ENCODE results near the gene STRA6.

Gene STRA6

DNA sequence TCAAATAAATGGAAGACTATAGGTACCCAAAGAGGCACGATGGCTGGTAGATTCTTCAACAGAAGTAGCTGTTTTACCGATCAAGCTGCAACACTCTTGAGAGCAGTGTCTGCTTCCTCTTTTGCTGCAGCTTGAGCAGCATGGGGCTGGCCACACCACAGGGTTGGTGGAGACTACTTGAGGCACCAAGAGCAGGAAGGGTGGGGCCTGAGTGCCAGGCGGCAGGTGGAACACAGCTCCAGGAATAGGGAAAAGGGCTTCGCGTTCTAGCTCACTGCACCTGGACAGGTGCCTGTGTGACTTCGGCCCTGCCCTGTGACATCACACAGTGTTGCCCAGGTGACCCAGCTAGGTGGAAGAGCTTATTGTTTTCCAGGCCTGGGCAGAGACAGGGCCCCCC, 33.4 kb upstream of the STRA6 start, which contains the start of gene CCDC33:
CCDC33 (plus strand) TSS at position 365 of the 400 bp plus-strand sequence. CDS start 394 bp downstream, outside the sequence.
- no peaks in the 10 kb centered on the region for H3K27me3 ChIP-seq (ENCODE audit: low read depth)
- no peak for DNase-seq (ENCODE audit: low spot score in 2 of 2)
- no peaks in the 10 kb centered on the region for H3K36me3 ChIP-seq (replicated peaks)
- no peak within 1 kb of the TSS for H3K4me3 ChIP-seq
- in situ Hi-C loops (cut with MboI; ENCODE audit: low sequenced_read_pairs): no loop called here
- peaks cover 16% of the 10 kb centered on the region for H3K4me1 ChIP-seq
- no peaks in the 10 kb centered on the region for H3K9me3 ChIP-seq

- Histone ChIP-seq H3K36me3 (replicated peaks) (no peaks in the 10 kb centered on the region), H3K4me1 (peaks cover 5% of the 10 kb centered on the region), H3K4me3 (no peak overlapping the region), H3K9me3 (no peaks in the 10 kb centered on the region), H3K27me3 (ENCODE audit: low read depth) (no peaks in the 10 kb centered on the region)
- DNase-seq (ENCODE audit: low spot score in 2 of 2): no peak
- in situ Hi-C loops (cut with MboI; ENCODE audit: low sequenced_read_pairs): no loop called here
Observed at GRCh38 chr15:74234598-74234875, 31.9 kb upstream of the STRA6 start.

- H3K36me3 ChIP-seq (replicated peaks): no peaks in the 10 kb centered on the region
- H3K9me3 ChIP-seq: no peaks in the 10 kb centered on the region
- H3K4me1 ChIP-seq: peaks cover under 1% of the 10 kb centered on the region
- DNase-seq (ENCODE audit: low spot score in 2 of 2): no peak
- in situ Hi-C loops (cut with MboI; ENCODE audit: low sequenced_read_pairs): no loop called here
- H3K27me3 ChIP-seq (ENCODE audit: low read depth): no peaks in the 10 kb centered on the region
- no peak overlapping the region for H3K4me3 ChIP-seq
Observed at GRCh38 chr15:74233851-74234597, 31.4 kb upstream of the STRA6 start.

GRCh38 chr15:74233373-74233772, 30.8 kb upstream of the STRA6 start:
- no peak for DNase-seq (ENCODE audit: low spot score in 2 of 2)
- Histone ChIP-seq H3K36me3 (replicated peaks) (no peaks in the 10 kb centered on the region), H3K27me3 (ENCODE audit: low read depth) (no peaks in the 10 kb centered on the region), H3K9me3 (no peaks in the 10 kb centered on the region), H3K4me3 (no peak overlapping the region), H3K4me1 (peaks cover 7% of the 10 kb centered on the region)
- in situ Hi-C loops (cut with MboI; ENCODE audit: low sequenced_read_pairs): no loop called here

- no peak overlapping the region for H3K4me3 ChIP-seq
- H3K4me1 ChIP-seq: peaks cover 12% of the 10 kb centered on the region
- in situ Hi-C loops (cut with MboI; ENCODE audit: low sequenced_read_pairs): no loop called here
- H3K9me3 ChIP-seq: no peaks in the 10 kb centered on the region
- H3K27me3 ChIP-seq (ENCODE audit: low read depth): peaks cover 2% of the 10 kb centered on the region; the same call in 1 of the 2 replicates
- no peaks in the 10 kb centered on the region for H3K36me3 ChIP-seq (replicated peaks)
- DNase-seq (ENCODE audit: low spot score in 2 of 2): no peak
Observed at GRCh38 chr15:74231475-74231874, 28.9 kb upstream of the STRA6 start.

DNA sequence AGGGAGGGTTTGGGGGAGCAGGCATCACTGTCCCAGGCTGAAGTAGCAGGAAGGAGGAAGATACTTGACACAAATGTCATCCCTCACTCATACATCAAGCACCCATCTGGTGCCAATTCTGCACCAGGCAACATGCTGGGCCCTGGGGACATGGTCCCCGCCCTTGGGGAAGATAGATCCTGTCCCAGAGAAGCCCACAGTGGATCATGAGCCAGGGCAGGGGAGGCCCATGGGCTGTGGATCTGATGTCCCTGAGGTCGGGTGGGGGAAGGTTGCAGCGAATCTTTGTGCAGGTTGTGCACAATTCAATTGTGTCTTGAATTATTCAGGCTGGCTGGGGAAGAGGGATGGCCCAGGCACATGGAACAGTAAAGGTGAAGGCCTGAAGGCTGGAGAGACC, 27.1 kb upstream of the STRA6 start:
- DNase-seq (ENCODE audit: low spot score in 2 of 2): no peak
- Histone ChIP-seq H3K9me3 (no peaks in the 10 kb centered on the region), H3K4me3 (no peak overlapping the region), H3K27me3 (ENCODE audit: low read depth) (peaks cover 2% of the 10 kb centered on the region; the same call in 1 of the 2 replicates), H3K4me1 (peaks cover 12% of the 10 kb centered on the region), H3K36me3 (replicated peaks) (no peaks in the 10 kb centered on the region)
- in situ Hi-C loops (cut with MboI; ENCODE audit: low sequenced_read_pairs): no loop called here

DNA sequence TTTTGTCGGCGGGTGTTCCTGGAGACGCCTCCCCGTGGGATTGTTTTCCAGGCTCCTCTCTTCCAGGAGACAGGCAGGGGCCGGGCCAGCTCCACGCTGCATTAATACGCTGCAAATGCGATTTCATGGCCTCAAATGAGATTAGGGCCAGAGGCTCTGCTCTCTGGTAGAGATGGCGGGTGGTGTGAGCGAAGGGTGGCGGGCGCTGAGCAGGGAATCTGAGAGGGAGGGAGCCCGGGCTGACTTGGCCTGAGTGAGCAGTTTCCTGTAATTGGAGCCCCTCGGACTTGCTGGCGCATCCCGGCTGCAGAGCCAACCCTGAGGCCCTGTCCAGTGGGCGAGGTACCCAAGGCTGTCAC, 26.1 kb upstream of the STRA6 start:
- DNase-seq (ENCODE audit: low spot score in 2 of 2): peak; percentile 41 to 78
- peaks cover 19% of the 10 kb centered on the region for H3K4me1 ChIP-seq
- no peaks in the 10 kb centered on the region for H3K9me3 ChIP-seq
- in situ Hi-C loops (cut with MboI; ENCODE audit: low sequenced_read_pairs): no loop called here
- no peaks in the 10 kb centered on the region for H3K36me3 ChIP-seq (replicated peaks)
- peaks cover 2% of the 10 kb centered on the region; the same call in 1 of the 2 replicates for H3K27me3 ChIP-seq (ENCODE audit: low read depth)
- H3K4me3 ChIP-seq: no peak overlapping the region

- in situ Hi-C loops (cut with MboI; ENCODE audit: low sequenced_read_pairs): no loop called here
- peak; percentile 39 to 75 for DNase-seq (ENCODE audit: low spot score in 2 of 2)
- Histone ChIP-seq H3K27me3 (ENCODE audit: low read depth) (peaks cover 2% of the 10 kb centered on the region; the same call in 1 of the 2 replicates), H3K9me3 (no peaks in the 10 kb centered on the region), H3K4me3 (no peak overlapping the region), H3K4me1 (peaks cover 23% of the 10 kb centered on the region), H3K36me3 (replicated peaks) (no peaks in the 10 kb centered on the region)
Observed at GRCh38 chr15:74227968-74228722, 25.6 kb upstream of the STRA6 start.

DNA sequence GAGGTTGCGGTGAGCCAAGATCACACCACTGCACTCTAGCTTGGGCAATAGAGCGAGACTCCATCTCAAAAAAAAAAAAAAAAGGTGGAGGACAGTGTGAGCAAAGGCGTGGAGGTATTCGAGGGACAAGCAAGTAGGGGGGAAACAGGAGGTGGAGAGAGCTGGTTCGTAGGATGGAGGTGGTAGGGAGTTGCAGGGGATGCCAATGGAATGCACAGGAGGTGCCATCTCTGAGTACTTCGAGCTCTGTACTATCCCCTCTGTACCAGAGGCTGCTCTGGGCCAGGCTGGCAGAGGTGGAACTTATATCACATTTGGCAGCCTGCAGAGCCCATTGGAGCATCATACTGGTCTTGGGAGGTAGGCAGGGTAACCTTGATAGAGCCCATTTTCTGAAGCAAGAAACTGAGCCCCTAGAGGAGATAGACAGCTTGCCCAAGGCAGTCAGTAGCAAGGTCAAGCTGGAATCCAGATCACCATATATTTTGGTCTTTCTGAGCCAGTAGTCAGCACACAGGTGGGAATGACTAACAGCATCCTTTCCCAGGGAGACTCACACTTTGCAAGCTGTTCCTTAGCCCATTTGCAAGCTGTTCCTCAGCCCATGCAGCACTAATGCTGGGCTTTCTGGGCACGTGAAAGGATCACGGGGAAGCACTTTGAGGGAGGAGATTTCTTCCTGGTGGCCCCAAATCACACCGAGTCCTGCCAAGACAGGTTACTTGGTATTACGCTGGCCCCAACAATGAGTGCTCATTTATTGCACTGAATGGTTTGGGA, 24.4 kb upstream of the STRA6 start:
- DNase-seq (ENCODE audit: low spot score in 2 of 2): no peak
- Histone ChIP-seq H3K27me3 (ENCODE audit: low read depth) (peaks cover 2% of the 10 kb centered on the region; the same call in 1 of the 2 replicates), H3K36me3 (replicated peaks) (no peaks in the 10 kb centered on the region), H3K9me3 (no peaks in the 10 kb centered on the region), H3K4me1 (peaks cover 34% of the 10 kb centered on the region), H3K4me3 (no peak overlapping the region)
- in situ Hi-C loops (cut with MboI; ENCODE audit: low sequenced_read_pairs): no loop called here

- peaks cover 42% of the 10 kb centered on the region for H3K4me1 ChIP-seq
- in situ Hi-C loops (cut with MboI; ENCODE audit: low sequenced_read_pairs): no loop called here
Observed at GRCh38 chr15:74225928-74226327, 23.3 kb upstream of the STRA6 start.

GRCh38 chr15:74222240-74223119, 19.9 kb upstream of the STRA6 start:
- Histone ChIP-seq H3K4me1 (peaks cover 30% of the 10 kb centered on the region), H3K4me3 (no peak overlapping the region), H3K27me3 (ENCODE audit: low read depth) (peaks cover 7% of the 10 kb centered on the region), H3K36me3 (replicated peaks) (no peaks in the 10 kb centered on the region), H3K9me3 (no peaks in the 10 kb centered on the region)
- DNase-seq (ENCODE audit: low spot score in 2 of 2): peak; percentile 90 to 94
- in situ Hi-C loops (cut with MboI; ENCODE audit: low sequenced_read_pairs): no loop called here

More at GRCh38 chr15:74225928-74226327, 23.3 kb upstream of the STRA6 start:
- no peaks in the 10 kb centered on the region for H3K36me3 ChIP-seq (replicated peaks)
- no peak for DNase-seq (ENCODE audit: low spot score in 2 of 2)
- no peaks in the 10 kb centered on the region for H3K9me3 ChIP-seq
- no peak overlapping the region for H3K4me3 ChIP-seq
- H3K27me3 ChIP-seq (ENCODE audit: low read depth): peaks cover 7% of the 10 kb centered on the region

- H3K27me3 ChIP-seq (ENCODE audit: low read depth): peaks cover 5% of the 10 kb centered on the region; the same call in 1 of the 2 replicates
- in situ Hi-C loops (cut with MboI; ENCODE audit: low sequenced_read_pairs): no loop called here
- no peak overlapping the region for H3K4me3 ChIP-seq
Observed at GRCh38 chr15:74221399-74222239, 19.0 kb upstream of the STRA6 start.

More at GRCh38 chr15:74221399-74222239, 19.0 kb upstream of the STRA6 start:
- no peak for DNase-seq (ENCODE audit: low spot score in 2 of 2)
- Histone ChIP-seq H3K36me3 (replicated peaks) (no peaks in the 10 kb centered on the region), H3K4me1 (peaks cover 30% of the 10 kb centered on the region), H3K9me3 (no peaks in the 10 kb centered on the region)

All from HAP-1 (cell line).